ENCODE measurements around the gene JMY.

JMY gene

DNA sequence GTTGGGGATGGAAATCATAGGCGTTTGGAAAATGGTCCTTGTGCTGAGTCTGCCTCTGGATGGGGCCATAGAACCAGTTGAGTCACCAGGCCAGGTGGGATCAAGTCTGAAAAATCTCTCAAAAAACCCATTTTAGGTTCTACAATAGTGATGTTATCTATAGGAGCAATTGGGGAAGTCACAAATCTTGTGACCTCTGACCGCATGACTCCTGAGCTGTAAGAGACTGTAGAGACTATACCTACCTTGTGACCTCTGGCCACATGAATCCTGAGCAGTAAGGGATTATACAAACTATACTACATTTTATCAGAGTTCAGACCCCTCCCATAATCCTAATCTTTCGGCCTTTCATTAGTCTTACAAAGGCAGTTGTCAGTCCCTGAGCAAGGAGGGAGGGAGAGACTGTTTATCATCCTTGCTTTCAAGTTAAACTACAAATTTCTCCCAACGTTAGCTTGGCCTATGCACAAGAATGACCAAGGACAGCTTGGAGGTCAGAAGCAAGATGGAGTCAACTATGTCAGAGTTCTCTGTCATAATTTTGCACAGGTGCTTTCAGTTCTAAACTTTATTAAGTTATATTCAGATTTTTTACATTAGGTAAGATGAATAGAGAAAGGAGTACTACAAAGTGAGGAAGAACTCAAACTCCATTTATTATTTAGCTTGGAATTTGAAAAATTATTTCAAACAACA is 11.5 kb upstream of the JMY start:
- TF ChIP-seq, protein P1, sequence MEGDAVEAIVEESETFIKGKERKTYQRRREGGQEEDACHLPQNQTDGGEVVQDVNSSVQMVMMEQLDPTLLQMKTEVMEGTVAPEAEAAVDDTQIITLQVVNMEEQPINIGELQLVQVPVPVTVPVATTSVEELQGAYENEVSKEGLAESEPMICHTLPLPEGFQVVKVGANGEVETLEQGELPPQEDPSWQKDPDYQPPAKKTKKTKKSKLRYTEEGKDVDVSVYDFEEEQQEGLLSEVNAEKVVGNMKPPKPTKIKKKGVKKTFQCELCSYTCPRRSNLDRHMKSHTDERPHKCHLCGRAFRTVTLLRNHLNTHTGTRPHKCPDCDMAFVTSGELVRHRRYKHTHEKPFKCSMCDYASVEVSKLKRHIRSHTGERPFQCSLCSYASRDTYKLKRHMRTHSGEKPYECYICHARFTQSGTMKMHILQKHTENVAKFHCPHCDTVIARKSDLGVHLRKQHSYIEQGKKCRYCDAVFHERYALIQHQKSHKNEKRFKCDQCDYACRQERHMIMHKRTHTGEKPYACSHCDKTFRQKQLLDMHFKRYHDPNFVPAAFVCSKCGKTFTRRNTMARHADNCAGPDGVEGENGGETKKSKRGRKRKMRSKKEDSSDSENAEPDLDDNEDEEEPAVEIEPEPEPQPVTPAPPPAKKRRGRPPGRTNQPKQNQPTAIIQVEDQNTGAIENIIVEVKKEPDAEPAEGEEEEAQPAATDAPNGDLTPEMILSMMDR (IDR thresholded peaks at IDR 0.05; ENCODE audit: low read depth, low read length, missing control alignments), result no peak
- DNase-seq (ENCODE audit: extremely low read depth, low read depth), result no peak

DNA sequence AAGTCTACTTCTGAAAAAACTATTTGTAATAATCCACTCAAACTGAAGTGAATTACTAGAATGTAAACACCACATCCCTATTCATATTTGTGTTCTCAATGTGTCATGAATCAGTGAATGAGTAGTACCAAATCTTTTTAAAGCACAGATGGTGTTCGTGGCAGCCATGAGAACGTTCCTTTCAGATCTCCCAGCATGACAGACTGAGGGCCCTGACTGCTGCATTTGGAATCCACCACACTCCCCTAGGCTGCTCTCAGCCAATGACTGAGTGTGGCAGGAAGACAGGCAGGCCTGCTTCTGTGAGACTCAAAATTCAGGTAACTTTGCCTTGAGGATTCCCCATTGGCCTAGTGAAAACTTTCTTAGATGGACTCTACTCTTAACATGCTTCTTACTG is 10.9 kb upstream of the JMY start:
- TF ChIP-seq, protein P1 (IDR thresholded peaks at IDR 0.05; ENCODE audit: low read depth, low read length, missing control alignments), result no peak
- no peak for DNase-seq (ENCODE audit: extremely low read depth, low read depth)
- H3K4me3 ChIP-seq (replicated peaks; ENCODE audit: low read depth, low read length), result no peak overlapping the region

More for the DNA sequence above, 11.5 kb upstream of the JMY start:
- H3K4me3 ChIP-seq (replicated peaks; ENCODE audit: low read depth, low read length), result no peak overlapping the region

DNA sequence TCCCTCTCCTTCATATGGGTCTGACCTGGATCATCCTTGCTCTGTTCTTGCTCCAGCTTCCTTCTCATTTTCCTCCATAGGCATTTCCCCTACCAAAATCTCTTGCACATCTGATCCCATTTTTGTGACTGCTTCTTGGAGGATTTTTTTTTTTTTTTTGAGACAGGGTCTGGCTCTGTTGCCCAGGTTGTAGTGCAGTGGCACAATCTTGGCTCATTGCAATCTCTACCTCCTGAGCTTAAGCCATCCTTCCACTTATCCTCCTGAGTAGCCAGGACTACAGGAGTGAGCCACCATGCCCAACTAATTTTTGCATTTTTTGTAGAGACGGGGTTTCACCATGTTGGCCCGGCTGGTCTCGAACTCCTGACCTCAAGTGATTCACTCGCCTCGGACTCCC is 10.5 kb upstream of the JMY start:
- TF ChIP-seq, protein P1 (IDR thresholded peaks at IDR 0.05; ENCODE audit: low read depth, low read length, missing control alignments), result no peak
- DNase-seq (ENCODE audit: extremely low read depth, low read depth), result no peak
- no peak overlapping the region for H3K4me3 ChIP-seq (replicated peaks; ENCODE audit: low read depth, low read length)

DNA sequence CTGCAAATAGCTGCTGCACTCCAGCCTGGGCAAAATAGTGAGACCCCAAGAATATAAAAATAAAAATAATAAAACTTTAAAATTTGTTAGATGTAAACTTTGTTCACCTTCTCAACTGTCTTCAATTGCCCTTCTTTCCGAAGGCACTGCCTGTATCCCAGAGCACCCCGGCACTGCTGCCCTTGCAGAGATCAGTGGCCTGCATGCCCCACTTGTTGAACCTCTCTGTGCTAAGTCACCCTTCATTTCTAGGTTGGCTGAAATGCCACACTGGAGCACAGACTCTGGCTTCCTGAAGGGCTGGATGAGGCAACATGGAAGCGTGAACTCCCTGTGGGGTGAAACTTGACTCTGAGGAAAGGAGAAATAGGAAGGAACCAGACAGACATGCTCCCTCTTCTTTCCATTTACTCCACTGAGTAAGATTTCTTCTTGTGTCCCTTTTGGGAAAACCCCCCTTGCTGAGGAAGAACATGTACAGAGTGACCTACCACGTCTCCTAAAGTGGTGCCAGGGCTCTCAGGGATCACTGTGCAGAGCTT is 8.4 kb upstream of the JMY start:
- H3K4me3 ChIP-seq (replicated peaks; ENCODE audit: low read depth, low read length), result no peak overlapping the region
- DNase-seq (ENCODE audit: extremely low read depth, low read depth), result no peak
- TF ChIP-seq, protein P1 (IDR thresholded peaks at IDR 0.05; ENCODE audit: low read depth, low read length, missing control alignments), result no peak

DNA sequence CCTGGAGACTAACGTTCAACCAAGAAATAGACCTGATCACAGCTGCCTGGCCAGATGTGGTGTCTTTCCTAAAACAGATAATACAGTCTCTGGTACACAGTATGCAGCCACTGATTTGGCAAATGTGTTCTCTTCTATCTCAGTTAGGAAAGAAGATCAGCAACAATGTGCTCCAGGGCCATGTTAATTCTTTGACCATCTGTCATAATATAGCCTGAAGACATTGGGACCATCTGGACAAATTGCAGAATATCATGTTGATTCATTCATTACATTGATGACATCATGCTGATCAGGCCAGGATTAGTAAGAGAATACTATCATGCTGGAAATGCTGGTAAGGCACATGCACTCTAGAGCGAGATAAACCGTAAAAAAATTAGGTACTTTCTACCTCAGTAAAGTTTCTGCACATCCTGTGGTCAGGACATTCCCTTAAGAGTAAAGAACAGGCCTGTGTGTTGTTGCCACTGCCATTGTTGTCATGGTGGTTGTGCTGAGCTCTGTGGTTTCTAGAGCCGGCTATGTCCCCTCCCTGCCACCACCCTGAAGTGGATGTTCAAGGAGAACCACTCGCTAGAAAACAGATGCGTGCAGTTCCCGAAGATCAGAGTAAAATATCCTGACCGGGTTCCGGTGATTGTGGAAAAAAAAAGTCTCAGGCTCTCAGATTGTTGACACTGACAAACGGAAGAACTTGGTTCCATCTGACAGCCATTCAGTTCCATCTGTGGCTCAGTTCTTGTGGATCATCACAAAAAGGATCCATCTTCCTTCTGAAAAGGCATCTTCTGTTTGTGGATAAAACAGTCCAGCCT is 6.4 kb upstream of the JMY start:
- H3K4me3 ChIP-seq (replicated peaks; ENCODE audit: low read depth, low read length), result no peak overlapping the region
- TF ChIP-seq, protein P1 (IDR thresholded peaks at IDR 0.05; ENCODE audit: low read depth, low read length, missing control alignments), result no peak
- peak; percentile 44 for DNase-seq (ENCODE audit: extremely low read depth, low read depth)

DNA sequence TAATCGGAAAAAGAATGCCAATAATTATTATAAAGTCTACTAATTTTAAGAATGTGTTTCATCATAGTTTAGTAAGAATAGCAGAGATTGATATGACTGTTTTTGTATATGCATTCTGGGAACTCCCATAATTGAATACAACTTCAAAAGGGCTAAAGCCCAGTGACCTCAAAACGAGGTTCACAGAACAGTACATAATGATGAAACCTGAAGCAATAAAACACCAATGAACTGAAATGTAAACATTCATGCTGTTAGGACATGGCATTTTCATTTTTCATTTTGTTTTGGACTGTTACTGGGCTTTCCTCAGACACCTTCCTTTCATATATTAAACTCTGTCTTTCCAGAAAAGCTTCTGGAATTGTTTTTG is 684 bp upstream of the JMY start:
- DNase-seq (ENCODE audit: extremely low read depth, low read depth), result no peak
- H3K4me3 ChIP-seq (replicated peaks; ENCODE audit: low read depth, low read length), result peak overlapping the region; percentile 78
- TF ChIP-seq, protein P1 (IDR thresholded peaks at IDR 0.05; ENCODE audit: low read depth, low read length, missing control alignments), result no peak

All from HFF-Myc (cell line).